GM19372 (cell line): ENCODE results near the gene NUDT3.
"Not testable (repeated sequence)": the region's sequence is repeated elsewhere in the genome, so short reads cannot be mapped to it uniquely, and the experiment has no call there.

Experiments used
- ATAC-seq: cut with Tn5 transposase; IDR thresholded peaks from one replicate; pipeline ENCODE4 v1.9.1; 2021; ENCODE audit warnings: mild to moderate bottlenecking, low read depth, moderate library complexity; ENCODE audit not compliant: unreplicated experiment

NUDT3 gene

DNA sequence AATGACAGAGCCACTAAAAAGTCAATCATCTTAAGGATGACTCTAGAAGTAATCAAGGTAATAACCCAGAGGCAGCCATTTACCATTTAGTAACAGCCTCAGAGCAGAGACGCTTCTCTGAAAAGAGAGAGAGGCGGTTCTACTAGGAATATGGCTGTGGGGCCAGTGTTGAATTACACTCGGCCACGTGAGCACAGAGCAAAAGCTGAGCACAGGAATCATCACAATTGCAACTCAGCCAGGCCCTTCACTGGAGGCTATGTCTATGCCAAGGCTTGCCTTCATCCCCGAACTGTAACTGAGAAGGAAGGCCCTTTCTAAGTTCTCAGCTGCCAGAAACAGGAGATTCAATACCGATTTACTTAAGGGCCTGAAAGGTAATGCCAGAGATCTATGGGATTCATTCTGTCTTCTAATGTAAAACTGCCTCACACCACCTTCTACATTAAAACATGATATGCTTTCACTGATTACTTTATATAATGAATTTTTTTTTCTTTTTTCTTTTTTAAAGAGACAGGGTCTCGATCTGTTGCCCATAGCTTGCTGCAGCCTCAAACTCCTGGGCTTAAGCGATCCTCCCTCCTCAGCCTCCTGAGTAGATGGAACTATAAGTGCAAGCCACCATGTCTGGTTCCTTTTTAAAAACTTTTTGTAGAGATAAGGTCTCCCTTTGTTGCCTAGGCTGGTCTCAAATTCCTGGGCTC, 67.6 kb downstream of the NUDT3 start:
- ATAC-seq = no peak

DNA sequence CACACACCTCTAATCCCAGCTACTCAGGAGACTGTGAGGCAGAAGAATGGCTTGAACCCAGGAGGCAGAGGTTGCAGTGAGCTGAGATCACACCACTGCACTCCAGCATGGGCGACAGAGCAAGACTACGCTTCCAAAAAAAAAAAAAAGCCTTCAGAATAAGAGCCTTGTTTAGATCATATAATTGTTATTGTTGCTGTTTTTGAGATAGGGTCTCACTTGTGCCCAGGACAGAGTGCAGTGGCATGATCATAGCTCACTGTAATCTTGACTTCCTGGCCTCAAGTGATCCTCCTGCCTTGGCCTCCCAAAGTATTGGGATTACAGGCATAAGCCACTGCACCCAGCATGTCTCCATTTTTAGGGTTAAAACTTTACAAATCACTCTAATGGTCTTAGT, 68.2 kb downstream of the NUDT3 start:
- ATAC-seq = not testable (repeated sequence)

DNA sequence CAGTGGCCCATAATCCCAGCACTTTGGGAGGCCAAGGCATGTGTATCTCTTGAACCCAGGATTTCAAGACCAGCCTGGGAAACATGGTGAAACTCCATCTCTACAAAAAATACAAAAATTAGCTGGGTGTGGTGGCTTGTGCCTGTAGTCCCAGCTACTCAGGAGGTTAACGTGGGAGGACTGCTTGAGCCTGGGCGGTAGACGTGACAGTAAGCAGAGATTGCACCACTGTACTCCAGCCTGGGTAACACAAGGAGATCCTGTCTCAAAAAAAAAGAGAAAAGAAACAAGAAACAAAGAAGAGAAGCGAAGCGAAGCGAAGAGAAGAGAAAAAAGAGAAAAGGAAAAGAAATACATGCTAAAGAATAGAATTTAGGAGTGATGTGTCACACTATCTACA, 69.2 kb downstream of the NUDT3 start:
- no peak for ATAC-seq

DNA sequence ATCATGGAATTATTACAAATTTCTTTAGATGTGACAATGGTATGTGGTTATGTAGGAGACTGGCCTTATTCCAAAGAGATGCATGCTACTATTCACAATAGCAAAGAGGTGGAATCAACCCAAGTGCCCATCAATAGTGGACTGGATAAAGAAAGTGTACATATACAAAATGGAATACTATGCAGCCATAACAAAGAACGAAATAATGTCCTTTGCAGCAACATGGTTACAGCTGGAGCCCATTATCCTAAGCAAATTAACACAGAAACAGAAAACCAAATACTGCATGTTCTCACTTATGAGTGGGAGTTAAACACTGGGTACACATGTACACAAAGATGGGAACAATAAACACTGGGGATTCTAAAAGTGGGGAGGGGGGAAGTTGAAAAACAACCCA, 69.7 kb downstream of the NUDT3 start:
- no peak for ATAC-seq

DNA sequence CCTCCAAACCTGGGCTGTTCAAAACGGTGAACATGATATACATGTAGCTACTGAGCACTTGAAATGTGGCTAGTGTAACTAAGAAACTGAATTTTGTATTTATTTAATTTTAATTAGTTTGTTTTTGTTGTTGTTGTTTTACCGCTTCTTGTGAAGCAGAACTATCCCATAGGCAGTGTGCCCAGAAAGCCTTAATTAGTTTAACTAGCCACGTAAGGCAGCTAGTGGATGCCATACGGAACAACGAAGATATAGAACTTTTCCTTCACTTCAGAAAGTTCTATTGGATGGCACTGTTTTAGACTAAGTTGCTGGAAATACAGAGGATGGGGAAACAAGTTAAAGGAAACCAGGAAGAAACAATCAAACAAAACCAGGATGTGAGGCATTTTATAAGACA, 70.6 kb downstream of the NUDT3 start:
- no peak for ATAC-seq

DNA sequence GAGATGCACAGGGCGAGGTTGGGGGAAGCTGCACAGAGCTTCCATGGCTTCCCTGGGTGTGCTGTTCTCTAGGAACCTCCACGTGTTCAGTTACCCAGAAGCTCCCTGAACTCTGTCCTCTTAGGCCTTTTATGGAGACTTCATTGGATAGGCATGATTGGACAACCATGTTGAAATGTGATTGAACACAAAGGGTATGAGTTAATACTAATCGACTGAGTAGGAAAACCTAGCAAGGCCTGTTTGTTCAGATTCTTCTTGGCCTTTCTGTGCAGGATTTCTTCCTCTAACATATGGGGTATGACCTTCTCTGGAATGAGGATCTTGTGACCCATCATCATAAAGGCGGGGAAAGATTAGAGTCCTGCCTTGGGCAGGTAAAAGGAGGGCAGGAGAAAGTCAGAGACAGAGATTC, 73.0 kb downstream of the NUDT3 start:
- no peak for ATAC-seq

DNA sequence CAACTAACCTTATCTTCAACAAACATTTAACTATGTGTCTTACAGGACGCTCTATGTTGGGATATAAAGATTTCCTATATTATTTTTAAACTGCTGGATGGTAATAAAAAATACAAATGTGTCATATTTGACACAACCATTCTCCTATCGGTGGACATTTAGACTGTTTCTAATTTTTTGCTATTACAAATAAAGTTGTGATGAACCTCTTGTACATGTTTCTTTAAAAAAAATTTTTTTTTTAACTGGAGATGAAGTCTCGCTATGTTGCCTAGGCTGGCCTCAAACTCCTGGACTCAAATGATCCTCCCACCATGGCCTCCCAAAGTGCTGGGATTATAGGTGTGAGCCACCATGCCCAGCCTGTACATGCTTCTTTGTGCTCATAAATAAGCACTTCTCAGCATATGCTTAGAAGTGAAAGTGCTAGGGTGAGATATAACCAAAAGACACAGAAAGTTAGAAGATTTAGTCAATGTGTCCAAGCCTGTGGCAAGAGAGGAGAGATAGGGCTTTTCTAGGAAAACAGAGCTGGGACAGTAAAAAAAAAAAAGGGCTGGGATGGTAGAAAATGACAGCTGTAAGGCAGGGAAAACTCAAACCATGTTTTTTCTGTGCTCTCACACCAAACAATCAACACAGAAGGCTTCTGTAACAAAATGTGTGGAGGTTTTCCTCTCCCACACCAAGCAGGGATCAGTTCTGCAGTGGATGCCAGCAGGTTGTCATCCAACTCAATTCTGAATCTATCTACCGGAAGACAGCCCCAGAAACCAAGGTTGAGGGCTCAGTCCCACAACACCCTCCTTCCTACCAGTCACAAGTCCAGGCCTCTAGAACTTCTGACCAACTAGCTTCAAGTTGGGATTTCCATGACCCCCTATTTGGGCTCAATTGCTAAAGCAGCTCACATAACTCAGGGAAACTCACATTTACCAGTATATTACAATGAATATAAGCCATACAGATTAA, 73.7 kb downstream of the NUDT3 start:
- ATAC-seq = no peak

DNA sequence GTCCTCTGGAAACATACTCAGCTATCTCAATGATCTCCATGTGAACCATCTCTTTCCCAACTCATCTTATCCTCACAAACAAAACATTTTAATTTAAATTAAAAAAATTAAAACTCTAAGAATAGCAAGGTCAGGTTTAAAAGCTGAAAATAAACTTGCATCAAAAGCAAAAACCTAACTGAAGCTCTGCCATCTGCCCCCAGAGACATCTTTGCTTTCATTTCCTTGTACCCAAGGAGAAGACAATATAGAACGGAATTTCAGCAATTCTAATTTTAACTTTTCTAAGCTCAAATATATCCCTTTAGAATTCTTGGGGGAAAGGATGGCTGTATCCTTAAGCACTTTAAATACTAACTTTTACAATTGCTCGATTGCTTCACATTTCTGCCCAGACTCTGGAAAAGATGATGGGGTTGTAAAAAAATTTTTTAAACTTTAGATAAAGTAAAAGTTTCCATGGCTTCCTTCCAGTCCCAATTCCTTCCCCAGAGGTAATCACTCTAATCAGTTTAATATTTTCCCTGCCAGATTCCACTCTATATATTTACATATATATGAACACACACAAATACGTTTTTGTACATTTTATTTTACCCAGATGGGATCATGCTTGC, 74.5 kb downstream of the NUDT3 start:
- ATAC-seq = no peak

DNA sequence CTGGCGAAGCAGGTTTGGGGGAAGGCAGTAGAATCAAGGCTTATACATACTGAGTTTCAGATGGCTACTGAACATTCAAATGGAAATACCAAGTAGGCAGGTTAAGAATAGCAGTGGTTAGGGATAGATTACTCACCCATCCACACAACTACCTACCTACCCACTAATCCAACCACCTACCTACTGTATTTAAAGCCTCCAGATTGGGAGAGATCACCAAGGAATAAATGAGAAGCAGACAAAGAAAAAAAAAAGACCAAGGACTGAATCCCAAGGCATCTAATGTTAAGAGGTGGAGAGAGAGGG, 75.3 kb downstream of the NUDT3 start:
- ATAC-seq = no peak

DNA sequence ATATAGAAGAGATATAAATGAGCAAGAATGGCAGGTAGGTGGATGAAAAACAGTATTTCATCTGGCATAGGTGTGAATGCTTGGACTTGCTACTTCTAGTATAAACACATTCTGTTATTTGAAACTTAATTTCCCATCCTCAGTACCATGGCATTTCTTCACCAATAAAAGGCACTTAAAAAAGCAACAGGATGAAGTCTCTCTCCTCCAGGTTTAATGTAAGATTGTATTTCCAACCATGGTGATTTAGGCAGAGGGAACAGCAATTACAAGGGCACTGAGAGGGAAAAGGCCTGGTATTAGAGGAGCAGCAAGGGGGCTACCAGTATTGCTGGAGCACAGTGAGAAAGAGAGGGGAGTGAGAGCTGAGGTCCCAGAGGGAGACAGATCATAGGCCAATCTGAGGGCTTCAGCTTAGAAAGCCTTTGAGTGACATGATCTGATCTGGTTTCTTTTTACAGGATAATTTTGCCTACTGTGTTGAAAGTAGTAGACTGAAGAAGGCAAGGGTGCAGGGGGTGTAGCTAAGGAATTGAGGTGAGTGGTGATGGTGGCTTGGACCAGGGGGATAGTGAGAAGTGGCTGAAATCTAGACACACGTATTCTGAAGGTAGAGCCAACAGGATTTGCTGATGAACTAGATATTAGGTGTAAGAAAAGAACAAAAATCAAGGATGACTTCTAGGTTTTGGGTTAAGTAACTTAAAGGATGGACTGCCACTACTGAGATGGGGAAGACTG, 75.9 kb downstream of the NUDT3 start:
- no peak for ATAC-seq

DNA sequence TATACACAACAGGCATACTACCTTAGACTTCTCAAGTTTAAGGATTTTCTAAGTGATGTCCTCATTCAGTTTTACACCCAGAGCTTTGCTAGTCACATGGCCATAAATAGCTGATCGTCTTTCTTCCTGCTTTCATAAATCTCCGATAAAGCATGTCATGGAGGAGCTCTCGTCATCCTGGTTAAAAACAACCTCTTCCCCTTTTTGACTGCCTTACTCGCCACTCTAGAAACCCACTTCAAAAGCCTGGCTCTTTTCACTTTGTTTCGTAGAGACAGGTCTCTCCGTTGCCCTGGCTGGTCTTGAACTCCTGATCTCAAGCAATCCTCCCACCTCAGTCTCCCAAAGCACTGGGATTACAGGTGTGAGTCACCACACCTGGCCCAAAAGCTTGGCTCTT, 76.7 kb downstream of the NUDT3 start:
- ATAC-seq = no peak

DNA sequence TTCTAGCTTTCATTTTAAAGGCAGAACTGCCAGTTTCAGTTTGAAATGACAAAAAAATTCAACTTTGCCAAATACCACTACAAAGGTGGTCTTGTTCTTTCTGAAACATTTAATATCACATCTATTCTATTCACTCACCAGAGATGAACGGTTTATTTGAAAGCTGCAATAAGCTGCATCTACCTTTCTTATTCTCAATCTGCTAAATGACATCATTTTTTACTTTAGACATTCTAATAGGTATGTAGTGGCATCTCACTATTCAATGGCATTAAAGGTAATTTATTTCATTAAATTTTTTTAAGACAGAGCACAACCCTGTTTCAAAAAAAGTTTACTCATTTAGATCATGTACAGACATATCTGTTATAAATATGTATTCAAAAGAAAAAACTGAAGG, 77.2 kb downstream of the NUDT3 start:
- no peak for ATAC-seq

DNA sequence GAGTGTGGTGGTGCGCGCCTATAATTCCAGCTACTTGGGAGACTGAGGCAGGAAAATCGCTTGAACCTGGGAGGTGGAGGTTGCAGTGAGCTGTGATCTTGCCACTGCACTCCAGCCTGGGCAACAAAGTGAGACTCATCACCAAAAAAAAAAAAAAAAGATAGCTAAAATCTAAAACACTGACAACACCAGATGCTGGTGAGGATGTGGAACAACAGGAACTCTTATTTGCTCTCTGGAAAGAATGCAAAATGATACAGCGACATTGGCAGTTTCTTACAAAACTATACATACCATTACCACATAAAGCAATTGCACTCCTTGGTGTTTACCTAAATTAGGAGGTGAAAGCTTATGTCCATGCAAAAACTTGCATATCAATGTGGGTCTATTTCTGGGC, 80.2 kb downstream of the NUDT3 start:
- ATAC-seq = no peak

DNA sequence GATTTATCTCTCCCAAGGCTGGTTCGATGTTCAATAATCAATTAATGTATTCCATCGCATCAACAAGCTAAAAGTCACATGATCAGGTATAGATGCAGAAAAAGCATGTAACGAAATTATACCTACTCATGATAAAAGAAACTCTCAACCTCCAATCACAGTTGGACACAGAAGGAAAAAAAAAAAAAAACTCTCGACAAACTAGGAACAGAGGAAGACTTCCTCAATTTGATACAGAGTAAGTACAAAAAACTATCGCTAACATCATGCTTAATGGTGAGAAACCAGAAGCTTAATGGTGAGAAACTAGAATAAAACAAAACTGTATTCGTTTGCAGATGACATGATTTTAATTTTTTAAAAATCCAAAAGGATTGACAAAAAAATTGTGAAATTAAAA, 81.7 kb downstream of the NUDT3 start:
- ATAC-seq = no peak

DNA sequence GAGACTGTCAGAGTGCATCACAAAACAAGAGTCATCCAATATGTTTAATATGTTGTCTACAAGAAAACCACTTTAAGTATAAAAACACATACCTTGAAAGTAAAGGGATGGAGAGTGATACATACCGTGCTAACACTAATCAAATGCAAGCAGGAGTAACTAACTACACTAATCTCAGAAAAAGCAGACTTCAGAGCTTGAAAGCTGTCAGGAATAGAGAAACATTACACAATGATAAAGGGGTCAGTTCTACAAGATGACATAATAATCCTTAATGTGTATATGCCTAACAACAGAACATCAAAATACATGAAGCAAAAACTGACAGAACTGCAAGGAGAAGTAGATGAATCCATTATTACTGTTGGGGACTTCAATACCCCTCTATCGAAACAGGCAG, 84.0 kb downstream of the NUDT3 start:
- no peak for ATAC-seq

DNA sequence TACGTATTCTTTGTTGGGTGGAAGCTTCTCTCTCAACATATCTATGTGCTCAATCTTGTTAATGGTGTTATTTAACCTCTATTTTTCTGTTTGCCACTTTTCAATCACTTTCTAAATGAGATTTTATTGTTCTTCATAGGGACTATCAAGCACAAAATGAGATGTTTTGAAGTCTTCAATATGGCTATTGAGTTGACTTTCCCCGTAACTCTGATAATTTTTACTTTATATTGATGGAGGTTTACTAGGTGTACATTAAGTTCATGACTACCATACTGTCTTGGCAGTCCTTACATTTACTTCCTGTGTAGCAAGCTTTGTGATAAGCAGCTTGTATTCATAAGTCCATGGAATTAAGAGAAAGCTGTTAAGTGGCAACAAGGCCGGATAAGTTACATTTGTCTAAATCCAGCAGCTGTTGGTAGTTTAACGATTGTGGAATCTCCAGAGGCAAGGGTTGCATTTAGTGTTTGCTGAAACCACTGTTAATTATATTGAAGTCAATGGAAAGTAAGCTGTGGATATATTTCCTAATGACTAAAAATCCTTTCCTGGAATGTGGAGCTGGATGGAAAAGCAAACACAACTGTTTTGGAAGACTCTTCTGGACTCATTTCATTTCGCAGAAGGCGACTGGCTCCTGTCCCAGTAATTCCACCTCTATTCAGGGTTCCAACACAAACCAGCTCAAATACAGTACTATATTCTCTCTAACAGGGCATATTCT, 86.3 kb downstream of the NUDT3 start:
- ATAC-seq = no peak

DNA sequence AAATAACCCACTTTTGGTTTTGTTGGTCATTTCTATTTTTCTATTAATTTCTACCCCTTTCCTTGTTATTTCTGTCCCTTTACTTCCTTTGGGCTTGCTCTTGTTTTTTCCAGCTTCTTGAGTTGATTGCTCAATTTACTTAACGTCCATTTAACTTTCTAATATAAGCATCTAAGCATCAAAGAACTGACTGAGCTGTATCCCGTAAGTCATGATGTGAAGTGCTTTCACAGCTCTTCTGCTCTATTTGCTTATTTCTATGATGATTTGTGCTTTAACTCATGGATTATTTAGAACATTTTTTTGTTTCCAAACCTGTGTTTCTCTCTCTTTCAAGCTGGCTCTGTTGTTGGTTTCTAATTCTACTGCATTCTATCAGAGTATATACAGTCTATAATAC, 87.0 kb downstream of the NUDT3 start:
- ATAC-seq = no peak

DNA sequence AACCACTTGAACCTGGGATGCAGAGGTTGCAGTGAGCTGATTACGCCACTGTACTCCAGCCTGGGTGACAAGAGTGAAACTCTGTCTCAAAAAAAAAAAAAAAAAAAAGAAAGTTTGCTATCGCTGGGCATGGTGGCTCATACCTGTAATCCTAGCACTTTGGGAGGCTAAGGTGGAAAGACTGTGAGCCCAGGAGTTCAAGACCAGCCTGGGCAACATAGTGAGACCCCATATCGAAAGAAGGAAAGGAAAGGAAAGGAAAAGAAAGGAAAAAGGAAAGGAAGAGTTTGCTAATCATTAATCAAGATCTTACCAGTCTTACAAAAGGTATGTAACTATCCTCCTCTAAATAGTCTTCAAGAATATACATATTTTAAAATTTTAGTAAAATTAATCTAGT, 88.3 kb downstream of the NUDT3 start:
- no peak for ATAC-seq

DNA sequence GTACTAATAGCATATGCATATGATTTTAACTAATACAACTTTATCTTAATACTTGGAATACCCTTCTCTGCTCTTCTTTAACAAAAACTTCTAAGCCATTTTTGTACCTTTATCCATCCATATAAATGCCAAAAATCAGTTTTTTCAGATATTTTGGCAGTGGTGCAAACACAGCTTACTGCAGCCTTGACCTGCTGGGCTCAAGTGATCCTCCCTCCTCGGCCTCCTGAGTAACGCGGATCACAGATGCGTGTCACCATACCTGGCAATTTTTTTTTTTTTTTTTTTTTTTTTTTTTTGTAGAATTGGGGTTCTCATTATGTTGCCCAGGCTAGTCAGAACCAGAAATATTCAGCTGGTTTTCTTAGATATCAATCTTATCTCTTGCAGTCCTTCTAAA, 89.5 kb downstream of the NUDT3 start:
- ATAC-seq = no peak

DNA sequence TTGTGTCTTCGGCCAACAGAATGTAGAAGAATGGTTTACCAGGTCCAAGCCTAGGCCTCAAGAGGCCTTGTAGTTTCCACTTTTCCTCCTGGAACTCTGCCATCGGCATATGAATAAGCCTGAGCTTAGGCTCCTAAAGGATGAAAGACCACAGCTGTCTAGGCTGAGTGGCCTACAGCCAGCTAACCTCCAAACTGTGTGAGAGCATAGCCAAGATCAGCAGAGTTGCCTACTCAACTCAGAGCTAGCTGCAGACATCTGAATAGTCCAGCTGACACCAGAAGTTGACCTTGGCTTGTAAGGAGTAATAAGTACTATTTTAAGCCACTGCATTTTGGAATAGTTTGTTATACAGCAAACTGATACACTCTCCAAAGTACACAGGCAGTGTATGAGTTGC, 91.1 kb downstream of the NUDT3 start:
- ATAC-seq = no peak
